Activated CD4-positive, alpha-beta T cell treated with anti-CD3 and anti-CD28 coated beads for 48 hours (primary cell): ENCODE data around the gene NFIX.
A peak's percentile ranks its signal among the peaks of the same experiment; 100 is the strongest.

Source experiments
- DNase-seq: peaks from one replicate; pipeline ENCODE4 v3.0.0-alpha.2; 2020

Gene NFIX

GRCh38 chr19:13095934-13096927, 101.0 kb downstream of the NFIX start:
- peak; percentile 44 for DNase-seq

GRCh38 chr19:13097033-13097462, 101.8 kb downstream of the NFIX start:
- DNase-seq, result no peak

GRCh38 chr19:13097463-13098258, 102.4 kb downstream of the NFIX start:
- DNase-seq, result peak; percentile 42

DNA sequence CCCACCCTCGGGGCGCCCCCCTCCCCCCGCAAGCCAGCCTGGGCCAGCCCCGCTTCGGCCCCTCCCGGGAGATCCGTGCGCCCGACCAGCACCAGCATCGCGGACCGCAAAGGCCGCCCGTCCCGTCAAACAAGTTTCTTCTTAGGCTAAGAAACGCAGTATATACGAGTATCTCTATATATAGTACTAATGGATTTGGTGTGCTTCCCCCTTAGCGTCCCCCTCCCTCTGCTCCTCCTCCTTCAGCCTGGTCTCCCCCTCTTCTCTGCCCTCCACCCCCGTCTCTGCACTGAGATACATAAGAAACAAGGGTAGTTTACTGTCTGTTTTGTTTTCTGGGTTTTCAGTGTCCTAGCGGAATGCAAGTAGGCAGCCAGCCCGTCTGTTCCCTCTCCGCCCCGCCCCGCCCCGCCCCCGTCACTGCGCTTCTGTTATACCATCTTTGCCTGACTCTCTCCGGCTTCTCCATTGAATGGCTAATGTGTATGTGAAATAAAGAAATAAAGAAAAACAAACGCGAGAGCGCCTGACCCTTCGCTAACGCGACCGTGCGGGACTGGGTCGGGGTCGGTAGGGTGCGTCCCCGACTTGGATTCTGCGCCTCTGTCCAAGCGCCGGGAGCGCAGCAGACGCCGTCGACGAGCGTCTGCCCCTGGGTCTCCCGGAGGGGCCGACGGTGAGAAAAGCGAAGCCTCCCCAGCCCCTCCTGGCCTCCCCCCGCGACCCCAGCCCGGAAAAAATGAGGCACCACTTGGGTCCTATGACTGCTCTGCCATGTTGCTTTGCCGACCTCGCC, 103.2 kb downstream of the NFIX start:
- peak; percentile 34 for DNase-seq

- DNase-seq, result peak; percentile 83
Measured at GRCh38 chr19:13099073-13099999, 104.1 kb downstream of the NFIX start.

GRCh38 chr19:13100031-13100588, 104.8 kb downstream of the NFIX start:
- peak; percentile 80 for DNase-seq

DNA sequence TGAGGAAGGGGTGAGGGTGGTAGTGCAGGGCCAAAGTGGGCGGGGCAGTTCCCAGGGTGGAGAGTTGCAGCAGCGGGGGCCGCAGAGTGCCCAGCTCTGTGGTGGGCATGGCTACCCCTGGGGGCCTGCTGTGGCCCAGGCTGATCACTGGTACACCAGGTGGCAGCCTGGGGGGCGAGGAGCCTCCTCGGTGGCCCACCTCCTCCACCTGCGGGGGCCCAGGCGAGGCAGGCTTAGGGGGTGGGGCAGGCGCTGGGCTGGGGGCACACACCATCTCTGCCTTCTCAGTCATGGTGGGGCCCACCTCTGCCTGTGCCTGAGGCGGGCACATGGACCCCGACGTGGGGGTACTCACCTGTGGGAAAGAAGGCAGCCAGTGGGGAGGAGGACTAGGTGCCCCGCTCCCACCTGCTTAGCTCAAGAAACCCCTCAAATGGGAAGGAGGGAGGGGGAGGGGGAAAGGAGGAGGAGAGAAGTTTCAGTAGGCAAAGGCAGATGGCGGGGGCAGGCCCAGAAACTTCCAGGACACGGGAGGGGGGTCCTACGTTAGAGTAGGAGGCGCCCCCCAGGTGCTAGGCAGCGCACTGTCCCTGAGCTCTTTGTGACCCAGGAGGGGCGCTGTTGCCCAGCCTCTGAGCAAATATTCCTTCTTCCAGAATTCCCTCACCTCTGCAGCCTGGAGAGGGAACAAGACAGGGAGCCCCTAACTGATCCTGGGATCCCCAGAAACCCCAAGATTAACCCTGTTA, 105.7 kb downstream of the NFIX start:
- no peak for DNase-seq

DNA sequence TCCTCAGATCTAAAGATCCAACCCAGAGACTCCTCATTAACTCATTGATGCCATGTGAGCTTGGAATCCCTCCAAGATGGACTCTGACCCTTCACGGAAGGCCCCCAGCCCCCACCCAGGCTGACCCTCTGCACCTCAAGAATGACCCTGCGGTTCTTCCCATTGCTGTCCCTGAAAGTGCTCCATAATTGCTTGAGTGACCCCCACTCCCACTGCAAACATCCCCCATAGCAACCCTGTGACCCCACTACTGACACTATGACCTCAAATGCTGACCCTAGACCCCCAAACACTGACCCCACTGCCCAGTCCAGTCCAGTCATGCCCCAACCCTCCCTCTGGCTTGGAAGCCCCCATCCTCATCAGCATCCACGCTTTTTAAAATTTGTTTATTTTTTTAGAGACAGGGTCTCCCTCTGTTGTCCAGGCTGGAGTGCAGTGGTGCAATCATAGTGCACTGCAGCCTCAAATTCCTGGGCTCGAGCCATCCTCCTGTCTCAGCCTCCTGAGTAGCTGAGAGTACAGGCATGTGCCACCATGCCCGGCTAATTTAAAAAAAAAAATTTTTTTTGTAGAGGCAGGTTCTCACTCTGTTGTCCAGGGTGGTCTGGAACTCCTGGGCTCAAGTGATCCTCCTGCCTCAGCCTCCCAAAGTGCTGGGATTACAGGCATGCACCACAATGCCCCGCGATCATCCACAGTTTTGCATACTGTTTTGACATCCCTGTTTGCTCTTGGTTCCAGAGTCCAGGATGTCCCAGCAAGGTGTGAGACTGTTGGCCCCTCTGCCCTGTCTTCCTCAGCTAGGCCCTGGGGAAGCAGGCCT, 106.5 kb downstream of the NFIX start:
- no peak for DNase-seq

- no peak for DNase-seq
Measured at GRCh38 chr19:13102416-13102665, 107.1 kb downstream of the NFIX start.

- DNase-seq, result peak; percentile 36
Measured at GRCh38 chr19:13102666-13103580, 107.6 kb downstream of the NFIX start, which contains the start of gene LYL1. Gene LYL1 (minus strand): TSS chr19:13102858. CDS start chr19:13101171, 1,687 bp downstream.

GRCh38 chr19:13103581-13104359, 108.5 kb downstream of the NFIX start:
- DNase-seq, result no peak

- peak; percentile 82 for DNase-seq
Measured at GRCh38 chr19:13104360-13104847, 109.1 kb downstream of the NFIX start.

- DNase-seq, result peak; percentile 42
Measured at GRCh38 chr19:13104848-13105711, 109.8 kb downstream of the NFIX start.

- no peak for DNase-seq
Measured at GRCh38 chr19:13109361-13110098, 114.3 kb downstream of the NFIX start.

DNA sequence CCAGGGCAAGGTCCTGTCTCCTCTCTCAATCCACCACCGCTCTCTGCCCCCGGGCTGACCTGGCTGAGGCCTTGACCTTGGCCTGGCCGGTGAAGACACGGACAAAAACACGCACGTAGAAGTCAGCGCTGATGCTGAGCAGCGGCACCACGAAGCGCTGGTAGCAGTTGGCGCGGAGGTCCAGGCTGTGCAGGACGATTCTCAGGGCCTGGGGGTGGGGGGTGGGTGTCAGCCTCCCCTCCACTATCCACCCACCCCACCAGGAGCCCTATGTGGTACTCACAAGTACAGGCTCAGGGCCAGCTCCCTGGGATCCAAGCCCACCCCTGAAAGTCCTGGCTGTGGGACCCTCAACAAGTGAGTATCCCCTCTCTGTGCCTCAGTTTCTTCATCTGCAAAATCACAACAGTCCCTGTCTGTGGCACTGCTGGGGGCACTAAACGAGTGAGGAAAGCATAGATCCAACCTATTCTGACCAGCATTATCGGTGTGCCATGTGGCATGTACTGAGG, 114.9 kb downstream of the NFIX start:
- DNase-seq, result no peak

DNA sequence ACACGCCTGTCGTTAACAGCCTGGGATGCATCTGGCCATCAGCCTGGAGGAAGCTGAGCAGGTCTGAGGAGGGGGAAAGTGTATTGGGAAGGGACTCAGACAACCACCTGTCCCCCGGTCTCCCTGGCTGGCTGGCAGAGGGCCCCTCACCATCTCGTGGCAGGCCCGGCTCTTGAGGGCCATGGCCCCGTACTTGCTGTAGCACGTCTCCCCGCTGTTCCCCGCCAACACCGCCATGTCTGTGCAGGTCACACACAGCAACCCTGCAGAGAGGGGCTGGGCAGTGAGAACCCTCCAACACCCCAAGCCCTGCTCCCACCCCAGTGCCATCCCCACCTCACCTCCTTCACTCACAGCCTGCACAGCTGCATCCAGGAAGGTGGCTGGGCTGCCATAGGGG, 117.3 kb downstream of the NFIX start:
- no peak for DNase-seq
